HG03342 (cell line): ENCODE data around the gene SERPINB1.

Source experiments
- ATAC-seq: cut with Tn5 transposase; IDR thresholded peaks from one replicate; pipeline ENCODE4 v1.9.1; 2021; ENCODE audit warnings: mild to moderate bottlenecking, moderate library complexity; ENCODE audit not compliant: unreplicated experiment

Gene SERPINB1

GRCh38 chr6:2850538-2851113, 9.0 kb upstream of the SERPINB1 start:
- ATAC-seq, result no peak

GRCh38 chr6:2848851-2849250, 7.2 kb upstream of the SERPINB1 start:
- no peak for ATAC-seq

GRCh38 chr6:2845880-2846208, 4.2 kb upstream of the SERPINB1 start:
- ATAC-seq, result no peak

GRCh38 chr6:2844008-2844407, 2.3 kb upstream of the SERPINB1 start:
- no peak for ATAC-seq

- no peak for ATAC-seq
Observed at GRCh38 chr6:2843138-2843740, 1.6 kb upstream of the SERPINB1 start.

GRCh38 chr6:2842139-2842552, 483 bp upstream of the SERPINB1 start:
- ATAC-seq, result no peak

- no peak for ATAC-seq
Observed at GRCh38 chr6:2840749-2841061, 958 bp downstream of the SERPINB1 start.

GRCh38 chr6:2839982-2840748, 1.5 kb downstream of the SERPINB1 start:
- ATAC-seq, result no peak

GRCh38 chr6:2839195-2839981, 2.3 kb downstream of the SERPINB1 start:
- ATAC-seq, result no peak

GRCh38 chr6:2838251-2838650, 3.4 kb downstream of the SERPINB1 start:
- ATAC-seq, result no peak

GRCh38 chr6:2834262-2834661, 7.4 kb downstream of the SERPINB1 start:
- ATAC-seq, result no peak

- ATAC-seq, result no peak
Observed at GRCh38 chr6:2831392-2831791, 10.3 kb downstream of the SERPINB1 start.

GRCh38 chr6:2830183-2830582, 11.5 kb downstream of the SERPINB1 start:
- no peak for ATAC-seq

GRCh38 chr6:2829253-2829652, 12.4 kb downstream of the SERPINB1 start:
- ATAC-seq, result no peak

GRCh38 chr6:2828629-2829028, 13.0 kb downstream of the SERPINB1 start:
- no peak for ATAC-seq

- ATAC-seq, result no peak
Observed at GRCh38 chr6:2827142-2827541, 14.5 kb downstream of the SERPINB1 start.

GRCh38 chr6:2826131-2826530, 15.5 kb downstream of the SERPINB1 start:
- no peak for ATAC-seq

- ATAC-seq, result no peak
Observed at GRCh38 chr6:2823104-2823850, 18.4 kb downstream of the SERPINB1 start.

- ATAC-seq, result no peak
Observed at GRCh38 chr6:2821554-2821953, 20.1 kb downstream of the SERPINB1 start.

- no peak for ATAC-seq
Observed at GRCh38 chr6:2820415-2820814, 21.2 kb downstream of the SERPINB1 start.

GRCh38 chr6:2819978-2820377, 21.7 kb downstream of the SERPINB1 start:
- ATAC-seq, result no peak
